Measurements from ENCODE around the gene DCAF12. TPM values are rescaled to one million over a fixed set of nuclear protein-coding genes. Genes with fewer than 3 reads are reported as not detected.

The DCAF12 gene
- total RNA-seq, 2 experiments from 2014 or later: 34.0 to 37.0 TPM

- Mint-ChIP-seq H3K4me1 (ENCODE audit: low read depth) (peaks cover 8% of the 10 kb centered on the region), H3K4me3 (no peak overlapping the region), H3K9me3 (no peaks in the 10 kb centered on the region), H3K27me3 (ENCODE audit: low read depth) (no peaks in the 10 kb centered on the region), H3K27ac (peak overlapping the region; percentile 8), H3K36me3 (ENCODE audit: low read depth) (peaks cover 17% of the 10 kb centered on the region)
- no peak for DNase-seq
- intact Hi-C loops (cut with micrococcal nuclease): no loop called here
- CTCF ChIA-PET: interaction anchor here (0.6 to 1.1 kb wide), 3 partner anchors 69 to 293 kb away, joined by 3 to 4 read pairs (median 3); no protein-coding TSS in a partner anchor
Measured at GRCh38 chr9:34086864-34087263, 39.6 kb downstream of the DCAF12 start.

GRCh38 chr9:34085581-34086500, 40.7 kb downstream of the DCAF12 start:
- intact Hi-C loops (cut with micrococcal nuclease): no loop called here
- CTCF ChIA-PET: interaction anchor here (0.6 to 0.9 kb wide), 2 partner anchors 12 to 70 kb away, joined by 3 to 8 read pairs; no protein-coding TSS in a partner anchor

GRCh38 chr9:34084562-34084961, 41.9 kb downstream of the DCAF12 start:
- DNase-seq: no peak
- peaks cover 12% of the 10 kb centered on the region for H3K36me3 Mint-ChIP-seq (ENCODE audit: low read depth)
- H3K27me3 Mint-ChIP-seq (ENCODE audit: low read depth): no peaks in the 10 kb centered on the region
- H3K27ac Mint-ChIP-seq: no peak overlapping the region
- H3K4me3 Mint-ChIP-seq: no peak overlapping the region
- H3K4me1 Mint-ChIP-seq (ENCODE audit: low read depth): peaks cover 8% of the 10 kb centered on the region
- intact Hi-C loops (cut with micrococcal nuclease): no loop called here
- CTCF ChIA-PET: interaction anchor here (0.6 to 0.9 kb wide), 2 partner anchors 11 to 149 kb away, joined by 3 to 8 read pairs; no protein-coding TSS in a partner anchor
- no peaks in the 10 kb centered on the region for H3K9me3 Mint-ChIP-seq

More at GRCh38 chr9:34085581-34086500, 40.7 kb downstream of the DCAF12 start:
- no peaks in the 10 kb centered on the region for H3K27me3 Mint-ChIP-seq (ENCODE audit: low read depth)
- peaks cover 8% of the 10 kb centered on the region for H3K4me1 Mint-ChIP-seq (ENCODE audit: low read depth)
- peaks cover 14% of the 10 kb centered on the region for H3K36me3 Mint-ChIP-seq (ENCODE audit: low read depth)
- H3K4me3 Mint-ChIP-seq: no peak overlapping the region
- peak; percentile 23 for DNase-seq
- H3K27ac Mint-ChIP-seq: peak overlapping the region; percentile 25
- H3K9me3 Mint-ChIP-seq: no peaks in the 10 kb centered on the region

- Mint-ChIP-seq H3K27me3 (ENCODE audit: low read depth) (no peaks in the 10 kb centered on the region), H3K36me3 (ENCODE audit: low read depth) (no peaks in the 10 kb centered on the region), H3K9me3 (no peaks in the 10 kb centered on the region), H3K27ac (no peak overlapping the region), H3K4me1 (ENCODE audit: low read depth) (no peaks in the 10 kb centered on the region), H3K4me3 (no peak overlapping the region)
- DNase-seq: no peak
- intact Hi-C loops (cut with micrococcal nuclease): no loop called here
- CTCF ChIA-PET: no interaction called here
Measured at GRCh38 chr9:34079181-34079580, 47.3 kb downstream of the DCAF12 start.

GRCh38 chr9:34072868-34073590, 53.5 kb downstream of the DCAF12 start:
- no peaks in the 10 kb centered on the region for H3K36me3 Mint-ChIP-seq (ENCODE audit: low read depth)
- H3K4me3 Mint-ChIP-seq: no peak overlapping the region
- CTCF ChIA-PET: interaction anchor here (0.6 to 2.9 kb wide), 33 partner anchors 10 to 323 kb away, joined by 3 to 31 read pairs (median 4); partner anchors contain the start of gene UBAP2
- H3K9me3 Mint-ChIP-seq: no peaks in the 10 kb centered on the region
- no peak for DNase-seq
- no peak overlapping the region for H3K27ac Mint-ChIP-seq
- no peaks in the 10 kb centered on the region for H3K27me3 Mint-ChIP-seq (ENCODE audit: low read depth)
- intact Hi-C loops (cut with micrococcal nuclease): loop anchor here (5.0 kb wide), 1 partner anchor 146 kb away; no protein-coding TSS in a partner anchor
- no peaks in the 10 kb centered on the region for H3K4me1 Mint-ChIP-seq (ENCODE audit: low read depth)

- Mint-ChIP-seq H3K27me3 (ENCODE audit: low read depth) (no peaks in the 10 kb centered on the region), H3K27ac (no peak overlapping the region), H3K4me1 (ENCODE audit: low read depth) (no peaks in the 10 kb centered on the region), H3K4me3 (no peak overlapping the region), H3K9me3 (no peaks in the 10 kb centered on the region), H3K36me3 (ENCODE audit: low read depth) (no peaks in the 10 kb centered on the region)
- intact Hi-C loops (cut with micrococcal nuclease): loop anchor here (5.0 kb wide), 1 partner anchor 145 kb away; no protein-coding TSS in a partner anchor
- DNase-seq: no peak
- CTCF ChIA-PET: interaction anchor here (0.6 to 2.9 kb wide), 10 partner anchors 9 to 258 kb away, joined by 3 to 31 read pairs (median 4); no protein-coding TSS in a partner anchor
Measured at GRCh38 chr9:34072410-34072809, 54.1 kb downstream of the DCAF12 start.

- no peaks in the 10 kb centered on the region for H3K36me3 Mint-ChIP-seq (ENCODE audit: low read depth)
Measured at GRCh38 chr9:34070606-34071324, 55.7 kb downstream of the DCAF12 start.

GRCh38 chr9:34069831-34070230, 56.7 kb downstream of the DCAF12 start:
- Mint-ChIP-seq H3K36me3 (ENCODE audit: low read depth) (no peaks in the 10 kb centered on the region), H3K4me1 (ENCODE audit: low read depth) (no peaks in the 10 kb centered on the region), H3K27ac (no peak overlapping the region), H3K27me3 (ENCODE audit: low read depth) (no peaks in the 10 kb centered on the region), H3K4me3 (no peak overlapping the region), H3K9me3 (no peaks in the 10 kb centered on the region)
- no peak for DNase-seq
- CTCF ChIA-PET: interaction anchor here (0.5 to 1.4 kb wide), 3 partner anchors 74 to 126 kb away, joined by 3 read pairs; no protein-coding TSS in a partner anchor
- intact Hi-C loops (cut with micrococcal nuclease): loop anchor here (5.0 kb wide), 1 partner anchor 143 kb away; no protein-coding TSS in a partner anchor

More at GRCh38 chr9:34070606-34071324, 55.7 kb downstream of the DCAF12 start:
- Mint-ChIP-seq H3K4me1 (ENCODE audit: low read depth) (no peaks in the 10 kb centered on the region), H3K27me3 (ENCODE audit: low read depth) (no peaks in the 10 kb centered on the region), H3K9me3 (no peaks in the 10 kb centered on the region), H3K4me3 (no peak overlapping the region), H3K27ac (no peak overlapping the region)
- intact Hi-C loops (cut with micrococcal nuclease): loop anchor here (5.0 kb wide), 1 partner anchor 143 kb away; no protein-coding TSS in a partner anchor
- CTCF ChIA-PET: interaction anchor here (0.6 to 1.4 kb wide), 2 partner anchors 75 to 107 kb away, joined by 3 read pairs; no protein-coding TSS in a partner anchor
- no peak for DNase-seq

GRCh38 chr9:34065541-34065940, 61.0 kb downstream of the DCAF12 start:
- H3K4me3 Mint-ChIP-seq: no peak overlapping the region
- H3K27ac Mint-ChIP-seq: no peak overlapping the region
- no peaks in the 10 kb centered on the region for H3K36me3 Mint-ChIP-seq (ENCODE audit: low read depth)
- no peak for DNase-seq
- intact Hi-C loops (cut with micrococcal nuclease): no loop called here
- CTCF ChIA-PET: interaction anchor here (1.9 kb wide), 1 partner anchor 9 kb away, joined by 8 read pairs; no protein-coding TSS in a partner anchor
- no peaks in the 10 kb centered on the region for H3K4me1 Mint-ChIP-seq (ENCODE audit: low read depth)
- H3K9me3 Mint-ChIP-seq: no peaks in the 10 kb centered on the region
- H3K27me3 Mint-ChIP-seq (ENCODE audit: low read depth): no peaks in the 10 kb centered on the region

GRCh38 chr9:34059954-34060353, 66.5 kb downstream of the DCAF12 start:
- H3K36me3 Mint-ChIP-seq (ENCODE audit: low read depth): no peaks in the 10 kb centered on the region
- H3K9me3 Mint-ChIP-seq: no peaks in the 10 kb centered on the region
- H3K4me3 Mint-ChIP-seq: no peak overlapping the region
- H3K4me1 Mint-ChIP-seq (ENCODE audit: low read depth): no peaks in the 10 kb centered on the region
- intact Hi-C loops (cut with micrococcal nuclease): no loop called here
- CTCF ChIA-PET: interaction anchor here (0.6 kb wide), 1 partner anchor 135 kb away, joined by 7 read pairs; no protein-coding TSS in a partner anchor
- H3K27me3 Mint-ChIP-seq (ENCODE audit: low read depth): no peaks in the 10 kb centered on the region
- no peak overlapping the region for H3K27ac Mint-ChIP-seq
- DNase-seq: no peak

- intact Hi-C loops (cut with micrococcal nuclease): no loop called here
- Mint-ChIP-seq H3K4me3 (no peak overlapping the region), H3K27ac (no peak overlapping the region), H3K27me3 (ENCODE audit: low read depth) (no peaks in the 10 kb centered on the region), H3K4me1 (ENCODE audit: low read depth) (no peaks in the 10 kb centered on the region), H3K9me3 (no peaks in the 10 kb centered on the region), H3K36me3 (ENCODE audit: low read depth) (no peaks in the 10 kb centered on the region)
- no peak for DNase-seq
- CTCF ChIA-PET: no interaction called here
Measured at GRCh38 chr9:34059281-34059680, 67.2 kb downstream of the DCAF12 start.

All from activated naive CD4-positive, alpha-beta T cell treated with anti-CD3 and anti-CD28 coated beads for 36 hours (primary cell).